ENCODE measurements around the gene RSPH4A.

RSPH4A gene

DNA sequence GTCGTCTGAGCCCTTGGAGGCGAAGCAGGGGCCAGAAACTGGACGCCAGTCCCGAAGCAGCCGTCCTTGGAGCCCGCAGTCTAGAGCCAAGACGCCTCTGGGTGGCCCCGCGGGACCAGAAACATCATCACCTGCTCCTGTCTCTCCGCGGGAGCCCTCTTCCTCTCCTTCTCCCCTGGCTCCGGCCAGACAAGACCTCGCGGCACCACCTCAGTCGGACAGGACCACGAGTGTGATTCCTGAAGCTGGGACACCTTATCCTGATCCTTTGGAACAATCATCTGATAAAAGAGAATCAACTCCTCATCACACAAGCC lies 416 bp downstream of the RSPH4A start:
- Histone ChIP-seq H3K18ac (ENCODE audit: low read length) (no peak overlapping the region), H4K8ac (ENCODE audit: low read depth, low read length) (no peak overlapping the region), H4K91ac (ENCODE audit: low read depth, low read length, poor library complexity) (no peak overlapping the region), H3K9ac (ENCODE audit: low read depth, low read length, poor library complexity) (peak overlapping the region; percentile 17), H3K9me3 (replicated peaks in 1 of 2; ENCODE audit: control insufficient read depth in 2 of 2, insufficient read depth in 1 of 2, low read depth in 1 of 2, low read length in 2 of 2) (no peaks in the 10 kb centered on the region), H3K4me2 (ENCODE audit: insufficient read depth, low read length, poor library complexity, severe bottlenecking) (peak overlapping the region; percentile 79), H3K79me1 (ENCODE audit: low read depth, low read length) (peaks cover 1% of the 10 kb centered on the region), H2BK120ac (ENCODE audit: low read depth, low read length) (no peak overlapping the region), H2BK5ac (ENCODE audit: low read length) (no peak overlapping the region), H2AK5ac (ENCODE audit: low read depth, low read length) (no peak overlapping the region), H2BK12ac (ENCODE audit: low read length) (no peak overlapping the region), H2AFZ (ENCODE audit: low read length) (peak overlapping the region; percentile 87), H3K36me3 (replicated peaks in 1 of 2; ENCODE audit: control insufficient read depth in 2 of 2, insufficient read depth in 2 of 2, low read length in 2 of 2) (no peaks in the 10 kb centered on the region), H2BK15ac (ENCODE audit: low read length) (no peak overlapping the region), H3K4me1 (ENCODE audit: control insufficient read depth in 2 of 2, insufficient read depth in 1 of 2, low read depth in 1 of 2, low read length in 2 of 2) (peaks cover 0 to 4% of the 10 kb centered on the region in 2 donors), H3K14ac (ENCODE audit: low read length) (no peak overlapping the region), H3K27me3 (ENCODE audit: control insufficient read depth in 3 of 3, insufficient read depth in 3 of 3, low read depth in 1 of 3, low read length in 3 of 3) (peaks cover 0 to 11% (median 7%) of the 10 kb centered on the region in 3 experiments), H3K4ac (ENCODE audit: low read length) (no peak overlapping the region), H3K23ac (ENCODE audit: low read depth, low read length, poor library complexity) (peak overlapping the region; percentile 37), H3K4me3 (ENCODE audit: low read length in 2 of 2) (peak overlapping the region; percentile 70 to 75), H3K27ac (replicated peaks; ENCODE audit: low read length) (no peak overlapping the region)
- no peak for DNase-seq (ENCODE audit: low spot score)
- no CpG with 5 or more reads among the region's 16 CpGs for WGBS, 2 donors (ENCODE audit: extremely low coverage in 2 of 2, insufficient read length in 2 of 2, insufficient replicate concordance in 1 of 2)

DNA sequence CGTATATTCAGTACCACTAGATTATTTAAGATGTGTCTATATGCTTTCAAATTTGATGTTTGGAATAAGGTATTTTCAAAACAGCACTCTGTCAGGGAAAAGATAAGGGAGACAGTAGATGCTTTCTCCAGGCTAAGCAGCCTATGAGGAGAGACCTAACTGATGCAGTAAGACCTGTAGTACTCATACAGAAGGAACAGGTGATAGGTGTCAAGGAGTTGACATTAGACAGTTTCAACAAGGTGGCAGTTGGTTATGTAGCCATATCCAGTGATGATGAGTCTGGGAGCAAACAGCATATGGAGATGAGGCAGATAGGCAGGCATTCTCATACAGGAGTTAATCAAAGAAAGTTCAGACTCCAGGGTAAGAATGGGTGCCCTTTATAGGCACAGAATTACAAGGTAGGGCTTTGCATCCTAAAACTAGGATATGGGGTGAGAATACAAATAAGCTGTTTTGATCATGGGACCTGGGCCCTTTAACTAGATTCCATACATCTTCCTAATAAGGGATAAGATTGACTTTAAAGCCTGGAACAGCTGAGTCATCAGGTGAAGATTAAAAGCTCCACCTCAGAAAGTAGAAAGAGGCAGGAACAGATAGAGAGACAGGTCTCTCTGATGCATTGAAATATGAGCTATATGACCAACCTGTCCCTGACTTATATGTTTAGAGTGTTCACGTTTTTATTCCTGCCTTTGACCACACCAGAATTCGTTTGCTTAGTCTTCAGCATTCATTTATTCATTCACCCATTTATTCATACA lies 7.9 kb downstream of the RSPH4A start:
- H4K91ac ChIP-seq (ENCODE audit: low read depth, low read length, poor library complexity): no peak overlapping the region
- no peak overlapping the region for H2BK120ac ChIP-seq (ENCODE audit: low read depth, low read length)
- no peaks in the 10 kb centered on the region for H3K36me3 ChIP-seq (replicated peaks in 1 of 2; ENCODE audit: control insufficient read depth in 2 of 2, insufficient read depth in 2 of 2, low read length in 2 of 2)
- no peak overlapping the region for H2AK5ac ChIP-seq (ENCODE audit: low read depth, low read length)
- no peaks in the 10 kb centered on the region for H3K79me1 ChIP-seq (ENCODE audit: low read depth, low read length)
- H3K9me3 ChIP-seq (replicated peaks in 1 of 2; ENCODE audit: control insufficient read depth in 2 of 2, insufficient read depth in 1 of 2, low read depth in 1 of 2, low read length in 2 of 2): no peaks in the 10 kb centered on the region
- no peak for DNase-seq (ENCODE audit: low spot score)
- no peak overlapping the region for H2AFZ ChIP-seq (ENCODE audit: low read length)
- no CpG with 5 or more reads among the region's 3 CpGs for WGBS, 2 donors (ENCODE audit: extremely low coverage in 2 of 2, insufficient read length in 2 of 2, insufficient replicate concordance in 1 of 2)
- no peak overlapping the region for H4K8ac ChIP-seq (ENCODE audit: low read depth, low read length)
- no peak overlapping the region for H3K9ac ChIP-seq (ENCODE audit: low read depth, low read length, poor library complexity)
- no peak overlapping the region for H3K23ac ChIP-seq (ENCODE audit: low read depth, low read length, poor library complexity)
- H2BK12ac ChIP-seq (ENCODE audit: low read length): no peak overlapping the region
- no peak overlapping the region for H3K27ac ChIP-seq (replicated peaks; ENCODE audit: low read length)
- no peaks in the 10 kb centered on the region for H3K27me3 ChIP-seq (ENCODE audit: control insufficient read depth in 3 of 3, insufficient read depth in 3 of 3, low read depth in 1 of 3, low read length in 3 of 3)
- H3K4me3 ChIP-seq (ENCODE audit: low read length in 2 of 2): no peak overlapping the region
- no peaks in the 10 kb centered on the region for H3K4me1 ChIP-seq (ENCODE audit: control insufficient read depth in 2 of 2, insufficient read depth in 1 of 2, low read depth in 1 of 2, low read length in 2 of 2)
- no peak overlapping the region for H2BK15ac ChIP-seq (ENCODE audit: low read length)
- no peak overlapping the region for H3K4me2 ChIP-seq (ENCODE audit: insufficient read depth, low read length, poor library complexity, severe bottlenecking)
- H2BK5ac ChIP-seq (ENCODE audit: low read length): no peak overlapping the region
- no peak overlapping the region for H3K14ac ChIP-seq (ENCODE audit: low read length)
- no peak overlapping the region for H3K4ac ChIP-seq (ENCODE audit: low read length)
- H3K18ac ChIP-seq (ENCODE audit: low read length): no peak overlapping the region

DNA sequence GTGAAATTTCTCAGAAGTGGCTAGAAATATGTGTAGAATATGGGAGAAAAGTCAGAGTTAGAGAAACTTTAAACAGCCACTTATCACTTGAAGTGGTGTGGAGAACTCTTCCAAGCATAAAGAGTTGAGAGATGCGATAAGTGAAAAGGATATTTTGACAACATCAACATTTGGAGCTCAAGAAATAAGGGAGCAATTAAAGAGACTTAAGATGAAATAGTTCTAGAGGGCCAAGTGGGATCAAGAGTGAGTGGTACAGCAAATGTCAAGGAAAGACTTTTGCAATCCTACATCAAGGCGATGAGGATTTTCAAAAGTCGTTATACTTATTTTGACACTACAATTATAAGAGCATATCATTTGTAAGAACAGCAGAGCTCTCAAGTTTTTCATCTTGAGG lies 9.6 kb downstream of the RSPH4A start:
- Histone ChIP-seq H2BK120ac (ENCODE audit: low read depth, low read length) (no peak overlapping the region), H2BK15ac (ENCODE audit: low read length) (no peak overlapping the region), H2BK12ac (ENCODE audit: low read length) (no peak overlapping the region), H3K36me3 (replicated peaks in 1 of 2; ENCODE audit: control insufficient read depth in 2 of 2, insufficient read depth in 2 of 2, low read length in 2 of 2) (no peaks in the 10 kb centered on the region), H3K9ac (ENCODE audit: low read depth, low read length, poor library complexity) (no peak overlapping the region), H3K18ac (ENCODE audit: low read length) (no peak overlapping the region), H3K27me3 (ENCODE audit: control insufficient read depth in 3 of 3, insufficient read depth in 3 of 3, low read depth in 1 of 3, low read length in 3 of 3) (no peaks in the 10 kb centered on the region), H2BK5ac (ENCODE audit: low read length) (no peak overlapping the region), H3K27ac (replicated peaks; ENCODE audit: low read length) (no peak overlapping the region), H3K23ac (ENCODE audit: low read depth, low read length, poor library complexity) (no peak overlapping the region), H4K91ac (ENCODE audit: low read depth, low read length, poor library complexity) (no peak overlapping the region), H3K4me2 (ENCODE audit: insufficient read depth, low read length, poor library complexity, severe bottlenecking) (no peak overlapping the region), H3K4ac (ENCODE audit: low read length) (no peak overlapping the region), H4K8ac (ENCODE audit: low read depth, low read length) (no peak overlapping the region), H3K4me3 (ENCODE audit: low read length in 2 of 2) (no peak overlapping the region), H2AK5ac (ENCODE audit: low read depth, low read length) (no peak overlapping the region), H3K79me1 (ENCODE audit: low read depth, low read length) (no peaks in the 10 kb centered on the region), H3K14ac (ENCODE audit: low read length) (no peak overlapping the region), H3K4me1 (ENCODE audit: control insufficient read depth in 2 of 2, insufficient read depth in 1 of 2, low read depth in 1 of 2, low read length in 2 of 2) (no peaks in the 10 kb centered on the region), H2AFZ (ENCODE audit: low read length) (no peak overlapping the region), H3K9me3 (replicated peaks in 1 of 2; ENCODE audit: control insufficient read depth in 2 of 2, insufficient read depth in 1 of 2, low read depth in 1 of 2, low read length in 2 of 2) (no peaks in the 10 kb centered on the region)
- DNase-seq (ENCODE audit: low spot score): no peak
- no CpG with 5 or more reads among the region's 3 CpGs for WGBS, 2 donors (ENCODE audit: extremely low coverage in 2 of 2, insufficient read length in 2 of 2, insufficient replicate concordance in 1 of 2)

DNA sequence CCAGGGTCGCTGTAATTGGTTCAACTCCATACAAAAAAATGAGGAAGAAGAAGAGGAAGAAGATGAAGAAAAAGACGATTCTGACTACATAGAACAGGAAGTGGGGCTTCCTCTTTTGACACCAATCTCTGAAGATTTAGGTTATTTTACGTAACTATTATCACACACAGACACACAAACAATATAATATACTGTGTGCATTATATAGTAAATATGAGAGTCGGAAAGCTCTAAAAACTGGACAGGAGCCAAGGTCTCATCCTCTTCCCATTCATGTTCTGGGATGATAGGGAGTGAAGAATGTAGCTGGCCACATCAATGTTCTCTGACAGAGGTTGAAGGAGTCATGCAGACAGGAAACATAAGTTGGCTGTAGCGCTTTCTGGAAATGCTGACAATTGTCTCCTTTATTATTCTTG lies 13.3 kb downstream of the RSPH4A start:
- Histone ChIP-seq H3K27me3 (ENCODE audit: control insufficient read depth in 3 of 3, insufficient read depth in 3 of 3, low read depth in 1 of 3, low read length in 3 of 3) (no peaks in the 10 kb centered on the region), H3K4me2 (ENCODE audit: insufficient read depth, low read length, poor library complexity, severe bottlenecking) (no peak overlapping the region), H2BK5ac (ENCODE audit: low read length) (no peak overlapping the region), H3K27ac (replicated peaks; ENCODE audit: low read length) (no peak overlapping the region), H2BK12ac (ENCODE audit: low read length) (no peak overlapping the region), H3K4ac (ENCODE audit: low read length) (no peak overlapping the region), H4K91ac (ENCODE audit: low read depth, low read length, poor library complexity) (no peak overlapping the region), H3K23ac (ENCODE audit: low read depth, low read length, poor library complexity) (no peak overlapping the region), H2BK15ac (ENCODE audit: low read length) (no peak overlapping the region), H3K18ac (ENCODE audit: low read length) (no peak overlapping the region), H2AFZ (ENCODE audit: low read length) (no peak overlapping the region), H3K9ac (ENCODE audit: low read depth, low read length, poor library complexity) (no peak overlapping the region), H3K9me3 (replicated peaks in 1 of 2; ENCODE audit: control insufficient read depth in 2 of 2, insufficient read depth in 1 of 2, low read depth in 1 of 2, low read length in 2 of 2) (no peaks in the 10 kb centered on the region), H3K4me1 (ENCODE audit: control insufficient read depth in 2 of 2, insufficient read depth in 1 of 2, low read depth in 1 of 2, low read length in 2 of 2) (no peaks in the 10 kb centered on the region), H2AK5ac (ENCODE audit: low read depth, low read length) (no peak overlapping the region), H3K36me3 (replicated peaks in 1 of 2; ENCODE audit: control insufficient read depth in 2 of 2, insufficient read depth in 2 of 2, low read length in 2 of 2) (peaks cover 0 to 24% of the 10 kb centered on the region in 2 donors), H3K14ac (ENCODE audit: low read length) (no peak overlapping the region), H3K4me3 (ENCODE audit: low read length in 2 of 2) (no peak overlapping the region), H3K79me1 (ENCODE audit: low read depth, low read length) (no peaks in the 10 kb centered on the region), H2BK120ac (ENCODE audit: low read depth, low read length) (no peak overlapping the region), H4K8ac (ENCODE audit: low read depth, low read length) (no peak overlapping the region)
- WGBS, 2 donors (ENCODE audit: extremely low coverage in 2 of 2, insufficient read length in 2 of 2, insufficient replicate concordance in 1 of 2): no CpG with 5 or more reads among the region's 5 CpGs
- DNase-seq (ENCODE audit: low spot score): no peak
